GM13976 (cell line): Measurements from ENCODE around the gene ZFP92.
A peak's percentile ranks its signal among the peaks of the same experiment; 100 is the strongest.

Experiments
- DNase-seq: peaks from one replicate; pipeline ENCODE4 v3.0.0; 2012; ENCODE audit warnings: low spot score
- in situ Hi-C: fragments of 300-500 bp; cut with MboI; formaldehyde crosslinking; loops from one replicate; pipeline ENCODE4 v1.12.0; 2022; ENCODE audit warnings: low sequenced_read_pairs, mixed read lengths, inconsistent platforms; ENCODE audit not compliant: unreplicated experiment
- TF ChIP-seq, protein P1 (sequence below): IDR thresholded peaks from 2 replicates; pipeline ENCODE4 v1.5.1; 2012; ENCODE audit warnings: borderline replicate concordance, mild to moderate bottlenecking; ENCODE audit not compliant: insufficient read depth; ENCODE audit errors: extremely low read depth, missing control alignments, control extremely low read depth

Gene ZFP92

DNA sequence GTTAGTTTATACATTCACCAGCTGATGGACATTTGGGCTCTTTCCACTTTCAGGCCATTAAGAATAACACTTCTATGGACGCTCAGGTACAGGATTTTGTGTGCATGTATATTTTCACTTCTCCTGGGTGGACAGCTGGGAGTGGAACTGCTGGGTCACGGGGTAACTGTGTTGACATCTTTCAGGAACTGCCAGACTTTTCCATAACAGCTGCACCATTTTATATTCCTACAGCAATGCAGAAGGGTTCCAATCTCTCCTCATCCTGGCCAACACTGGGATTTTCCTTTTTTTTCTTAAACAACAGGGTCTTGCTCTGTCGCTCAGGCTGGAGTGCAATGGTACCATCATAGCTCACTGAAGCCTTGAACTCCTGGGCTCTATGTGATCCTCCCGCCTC is 47.2 kb downstream of the ZFP92 start:
- DNase-seq = no peak
- TF ChIP-seq, protein P1, sequence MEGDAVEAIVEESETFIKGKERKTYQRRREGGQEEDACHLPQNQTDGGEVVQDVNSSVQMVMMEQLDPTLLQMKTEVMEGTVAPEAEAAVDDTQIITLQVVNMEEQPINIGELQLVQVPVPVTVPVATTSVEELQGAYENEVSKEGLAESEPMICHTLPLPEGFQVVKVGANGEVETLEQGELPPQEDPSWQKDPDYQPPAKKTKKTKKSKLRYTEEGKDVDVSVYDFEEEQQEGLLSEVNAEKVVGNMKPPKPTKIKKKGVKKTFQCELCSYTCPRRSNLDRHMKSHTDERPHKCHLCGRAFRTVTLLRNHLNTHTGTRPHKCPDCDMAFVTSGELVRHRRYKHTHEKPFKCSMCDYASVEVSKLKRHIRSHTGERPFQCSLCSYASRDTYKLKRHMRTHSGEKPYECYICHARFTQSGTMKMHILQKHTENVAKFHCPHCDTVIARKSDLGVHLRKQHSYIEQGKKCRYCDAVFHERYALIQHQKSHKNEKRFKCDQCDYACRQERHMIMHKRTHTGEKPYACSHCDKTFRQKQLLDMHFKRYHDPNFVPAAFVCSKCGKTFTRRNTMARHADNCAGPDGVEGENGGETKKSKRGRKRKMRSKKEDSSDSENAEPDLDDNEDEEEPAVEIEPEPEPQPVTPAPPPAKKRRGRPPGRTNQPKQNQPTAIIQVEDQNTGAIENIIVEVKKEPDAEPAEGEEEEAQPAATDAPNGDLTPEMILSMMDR = no peak
- in situ Hi-C loops = no loop called here

DNA sequence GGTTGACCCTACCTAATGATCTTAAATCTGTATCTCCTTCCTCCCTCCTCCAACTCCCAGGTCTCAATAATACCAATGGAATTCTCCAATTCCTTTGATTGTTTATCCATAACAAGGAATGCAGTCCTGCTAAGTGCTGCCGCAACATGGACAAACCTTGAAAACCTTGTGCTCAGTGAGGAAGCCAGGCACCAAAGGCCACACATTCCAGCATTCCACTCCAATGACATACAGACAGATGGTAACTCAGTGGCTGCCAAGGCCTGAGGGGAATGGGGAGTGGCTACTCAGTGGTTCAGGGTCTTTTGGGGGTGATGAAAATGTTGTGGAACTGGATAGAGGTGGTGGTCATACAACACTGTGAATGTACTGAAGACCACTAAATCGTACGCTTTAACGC is 48.7 kb downstream of the ZFP92 start:
- DNase-seq = no peak
- TF ChIP-seq, protein P1 = no peak
- in situ Hi-C loops = no loop called here

DNA sequence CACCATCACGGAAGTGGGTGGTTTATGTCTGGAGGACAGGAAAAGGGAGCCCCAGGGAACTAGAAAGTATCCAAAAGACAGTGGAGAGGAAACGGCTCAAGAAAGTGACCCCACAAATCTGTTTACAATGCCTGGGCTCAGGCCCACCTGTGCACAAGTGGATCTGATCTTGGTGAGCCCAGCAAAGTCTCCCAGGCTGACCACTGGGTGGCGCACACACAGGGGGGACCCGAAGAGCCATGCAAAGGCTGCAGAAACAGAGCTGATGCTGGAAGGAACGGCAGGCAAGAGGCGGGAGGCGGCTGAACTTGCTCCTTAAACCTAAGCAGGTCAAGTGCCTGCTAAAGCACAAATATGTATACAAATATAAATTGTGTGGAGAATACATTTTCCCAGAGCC is 49.6 kb downstream of the ZFP92 start:
- peak; percentile 66 for DNase-seq
- TF ChIP-seq, protein P1 = peak; percentile 71
- in situ Hi-C loops = no loop called here
